Fibroblast of skin of left quadriceps (primary cell): ENCODE measurements around the gene ARL11.

ENCODE experiments used
- DNase-seq, 2 experiments: peaks; one replicate each; pipeline ENCODE4 v3.0.0-alpha.2; 2013; ENCODE audit warnings: low read depth in 2 of 2

Gene ARL11

DNA sequence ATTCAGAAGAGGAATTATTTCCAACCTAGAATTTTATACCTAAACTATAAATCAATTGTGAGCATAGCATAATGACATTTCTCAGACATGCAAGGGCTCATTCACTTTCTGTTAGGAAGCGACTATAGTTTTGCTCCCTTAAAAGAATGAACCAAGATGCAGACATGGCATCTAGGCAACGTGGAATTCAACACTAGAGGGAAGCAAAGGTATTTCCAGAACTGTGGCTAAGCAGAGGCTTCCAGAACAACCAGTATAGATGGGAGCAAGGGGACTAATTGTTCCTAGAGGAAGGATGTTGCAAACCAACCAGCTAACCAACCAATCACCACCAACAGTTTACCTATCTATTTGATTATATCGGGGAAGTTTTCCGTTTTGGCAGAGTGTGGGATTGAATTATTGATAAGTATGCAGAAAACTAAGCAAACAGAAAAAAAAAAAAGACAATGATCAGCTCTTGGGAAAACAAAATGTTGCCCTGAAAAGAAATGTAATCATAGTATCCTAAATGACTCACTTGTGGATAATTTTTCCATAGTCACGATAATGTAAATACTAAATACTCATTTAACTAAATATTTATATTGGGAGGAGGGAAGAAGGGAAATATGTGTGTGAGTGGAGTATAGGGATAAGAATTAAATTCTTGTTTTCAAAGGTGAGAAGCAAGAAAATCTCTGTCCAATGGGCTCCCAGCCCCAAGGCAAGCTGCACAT lies 21.1 kb downstream of the ARL11 start:
- DNase-seq, result peak; percentile 16 to 29

DNA sequence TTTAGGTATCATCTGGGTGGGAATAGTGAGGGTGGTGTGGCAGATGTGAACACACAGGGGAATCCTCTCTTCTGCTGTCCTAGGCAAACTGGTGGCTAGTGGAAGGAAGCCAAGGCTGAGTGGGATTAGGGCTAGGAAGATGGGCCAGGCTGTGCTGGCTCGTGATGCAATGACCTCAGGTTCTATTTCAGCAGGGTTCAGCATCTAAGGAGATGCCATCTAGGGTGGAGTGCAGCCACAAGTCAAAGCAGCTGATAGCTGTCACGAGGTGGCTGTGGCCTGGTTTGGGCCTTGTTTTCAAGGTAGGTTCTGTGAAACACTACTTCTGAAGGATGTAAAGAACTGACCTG lies 21.6 kb downstream of the ARL11 start:
- DNase-seq, result no peak

DNA sequence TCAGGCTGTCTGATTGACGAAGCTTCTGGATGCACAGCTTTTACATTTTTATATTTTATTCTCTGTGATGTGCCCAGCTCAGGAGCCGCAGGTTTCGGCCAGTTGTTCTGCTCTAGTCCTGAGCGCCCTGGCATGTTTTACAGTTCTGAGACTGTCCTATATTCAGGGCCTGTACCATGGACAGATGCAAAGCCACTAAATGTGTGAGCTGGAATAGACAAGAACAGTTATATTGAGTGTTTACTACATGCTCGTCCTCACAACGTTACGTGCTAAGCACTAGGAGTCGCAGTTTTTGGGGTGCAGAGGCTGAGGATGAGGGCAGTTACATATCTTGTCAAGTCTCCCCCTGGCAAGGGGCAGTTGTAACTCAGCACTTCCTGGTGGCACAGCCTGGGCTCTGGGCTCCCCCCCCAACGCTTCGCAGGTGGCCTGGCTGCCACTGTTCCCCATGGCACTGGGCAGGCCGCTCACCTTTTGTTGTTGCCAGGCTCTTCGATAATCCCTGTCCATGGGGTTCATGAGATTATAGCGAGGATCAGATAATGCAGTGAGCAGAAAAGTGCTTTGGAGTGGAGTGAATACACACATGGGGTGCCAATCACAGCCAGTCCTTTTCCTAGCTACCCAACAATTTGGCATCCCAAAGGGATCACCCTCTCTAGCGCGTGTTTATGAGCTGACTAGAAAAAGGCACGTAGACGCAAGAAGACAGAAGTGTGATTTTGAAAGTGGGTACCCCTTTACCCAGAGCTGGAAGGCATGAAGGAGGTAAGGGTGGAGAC lies 23.5 kb downstream of the ARL11 start:
- DNase-seq, result no peak

- DNase-seq, result peak in 1 of 2 experiments; percentile 12
Measured at GRCh38 chr13:49652355-49653305, 24.3 kb downstream of the ARL11 start.

DNA sequence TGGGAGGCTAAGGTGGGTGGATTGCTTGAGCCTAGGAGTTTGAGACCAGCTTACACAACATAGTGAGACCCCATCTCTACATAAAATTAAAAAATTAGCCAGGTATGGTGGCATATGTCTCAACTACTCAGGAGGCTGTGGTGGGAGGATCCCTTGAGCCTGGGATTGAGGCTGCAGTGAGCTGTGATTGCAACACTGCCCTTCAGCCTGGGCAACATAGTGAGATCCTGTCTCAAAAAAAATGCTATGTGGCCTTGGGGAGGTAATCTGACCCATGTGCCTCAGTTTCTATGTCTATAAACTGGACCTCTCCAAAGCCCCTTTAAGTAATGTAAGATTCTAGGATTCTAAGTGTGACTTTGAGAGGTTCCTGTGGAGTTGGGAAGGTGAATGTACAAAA lies 25.2 kb downstream of the ARL11 start:
- no peak for DNase-seq

- DNase-seq, result no peak
Measured at GRCh38 chr13:49654011-49654410, 25.7 kb downstream of the ARL11 start.

GRCh38 chr13:49655906-49656305 lies 27.6 kb downstream of the ARL11 start:
- DNase-seq, result no peak

GRCh38 chr13:49657241-49657641 lies 28.9 kb downstream of the ARL11 start:
- DNase-seq, result no peak

GRCh38 chr13:49664606-49665005 lies 36.3 kb downstream of the ARL11 start:
- DNase-seq, result no peak

DNA sequence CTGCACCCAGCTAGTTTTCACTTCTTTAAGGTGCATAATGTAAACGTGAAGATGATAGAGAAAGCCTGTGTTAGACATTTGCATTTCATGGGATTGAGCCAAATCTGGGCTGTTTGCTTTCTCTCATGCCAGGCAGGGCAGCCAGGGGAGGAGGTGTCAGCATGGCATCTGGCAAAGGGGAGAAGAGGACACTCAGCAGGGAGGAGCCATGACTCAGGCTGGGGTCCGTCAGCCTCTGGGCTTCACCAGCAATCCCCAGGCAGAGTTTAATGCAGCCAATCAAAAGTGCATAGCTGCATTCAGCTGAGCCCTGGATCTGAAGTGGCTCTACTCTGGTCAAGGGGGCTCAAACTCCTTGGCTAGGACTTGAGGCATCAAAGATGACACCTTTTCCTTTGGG lies 39.5 kb downstream of the ARL11 start:
- no peak for DNase-seq

GRCh38 chr13:49669735-49670309 lies 41.5 kb downstream of the ARL11 start:
- DNase-seq, result peak in 1 of 2 experiments; percentile 51

- no peak for DNase-seq
Measured at GRCh38 chr13:49670828-49671227, 42.5 kb downstream of the ARL11 start.

- DNase-seq, result no peak
Measured at GRCh38 chr13:49676581-49677298, 48.4 kb downstream of the ARL11 start.

DNA sequence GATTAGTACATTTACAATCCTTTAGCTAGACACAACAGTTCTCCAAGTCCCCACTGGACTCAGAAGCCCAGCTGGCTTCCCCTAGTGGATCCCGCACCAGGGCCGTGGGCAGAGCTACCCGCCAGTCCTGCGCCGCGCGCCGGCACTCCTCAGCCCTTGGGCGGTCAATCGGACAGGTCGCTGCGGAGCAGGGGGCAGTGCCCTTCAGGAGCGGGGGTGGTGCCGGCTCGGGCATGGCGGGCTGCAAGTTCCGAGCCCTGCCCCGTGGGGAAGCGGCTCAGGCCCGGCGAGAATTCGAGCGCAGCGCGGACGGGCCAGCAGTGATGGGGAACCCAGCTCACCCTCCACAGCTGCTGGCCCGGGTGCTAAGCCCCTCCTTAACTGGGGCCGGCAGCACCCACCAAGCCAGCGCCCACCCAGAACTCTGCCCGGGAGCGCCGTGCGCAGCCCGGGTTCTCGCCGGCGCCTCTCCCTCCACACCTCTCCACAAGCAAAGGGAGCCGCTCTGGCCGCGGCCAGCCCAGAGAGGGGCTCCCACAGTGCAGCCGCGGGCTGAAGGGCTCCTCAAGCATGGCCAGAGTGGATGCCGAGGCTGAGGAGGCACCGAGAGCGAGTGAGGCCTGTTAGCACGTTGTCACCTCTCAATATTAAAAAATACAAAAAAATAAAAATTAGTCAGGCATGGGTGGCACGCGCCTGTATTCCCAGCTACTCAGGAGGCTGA lies 50.0 kb downstream of the ARL11 start:
- no peak for DNase-seq

GRCh38 chr13:49679246-49679645 lies 50.9 kb downstream of the ARL11 start:
- DNase-seq, result no peak

DNA sequence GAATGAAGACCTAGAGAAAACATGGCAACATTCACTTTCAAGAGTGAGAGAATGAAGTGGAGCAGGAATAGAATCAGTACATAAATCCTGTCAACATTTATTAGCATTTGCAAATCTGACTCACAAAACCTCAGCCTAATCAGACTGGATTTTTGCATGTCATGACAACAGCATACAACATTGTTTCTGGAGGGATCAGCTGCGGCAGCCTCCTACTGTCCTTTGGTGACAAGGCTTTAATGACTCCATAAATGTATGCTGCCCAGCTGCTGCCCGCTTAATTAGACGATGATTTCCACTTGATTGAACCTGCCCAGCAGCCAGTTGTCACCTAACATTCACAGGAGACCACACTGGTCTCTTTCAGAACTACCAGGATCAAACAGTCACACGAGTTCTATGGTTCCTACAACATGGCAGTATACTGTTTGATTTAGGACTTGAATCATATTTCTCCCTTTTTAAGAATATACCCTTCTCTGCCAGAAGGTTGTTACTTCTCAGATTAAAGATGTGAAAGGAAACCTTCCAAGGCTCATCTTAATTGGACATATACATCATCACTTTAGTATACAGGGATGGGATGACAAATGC lies 53.6 kb downstream of the ARL11 start:
- DNase-seq, result peak in 1 of 2 experiments; percentile 22
